Retinal pigment epithelial cell (primary cell): ENCODE data around the gene VRK2.

ENCODE experiments used
- DNase-seq: peaks from one replicate; pipeline ENCODE4 v3.0.0-alpha.2; 2010; ENCODE audit warnings: low read depth
- H3K4me3 ChIP-seq: 2 replicates; pipeline ENCODE4 v1.5.1; 2011; ENCODE audit warnings: mild to moderate bottlenecking, low read length, control low read depth, moderate library complexity
- CTCF ChIP-seq: conservative IDR thresholded peaks from 2 replicates; pipeline ENCODE4 v1.5.1; 2011; ENCODE audit warnings: low read depth, low read length, control low read depth, inconsistent platforms

VRK2 gene

GRCh38 chr2:58042486-58042970, 4.1 kb upstream of the VRK2 start:
- H3K4me3 ChIP-seq: no peak overlapping the region
- no peak for TF ChIP-seq CTCF
- peak; percentile 93 for DNase-seq

GRCh38 chr2:58044145-58044544, 2.5 kb upstream of the VRK2 start:
- no peak overlapping the region for H3K4me3 ChIP-seq
- no peak for DNase-seq
- no peak for TF ChIP-seq CTCF

DNA sequence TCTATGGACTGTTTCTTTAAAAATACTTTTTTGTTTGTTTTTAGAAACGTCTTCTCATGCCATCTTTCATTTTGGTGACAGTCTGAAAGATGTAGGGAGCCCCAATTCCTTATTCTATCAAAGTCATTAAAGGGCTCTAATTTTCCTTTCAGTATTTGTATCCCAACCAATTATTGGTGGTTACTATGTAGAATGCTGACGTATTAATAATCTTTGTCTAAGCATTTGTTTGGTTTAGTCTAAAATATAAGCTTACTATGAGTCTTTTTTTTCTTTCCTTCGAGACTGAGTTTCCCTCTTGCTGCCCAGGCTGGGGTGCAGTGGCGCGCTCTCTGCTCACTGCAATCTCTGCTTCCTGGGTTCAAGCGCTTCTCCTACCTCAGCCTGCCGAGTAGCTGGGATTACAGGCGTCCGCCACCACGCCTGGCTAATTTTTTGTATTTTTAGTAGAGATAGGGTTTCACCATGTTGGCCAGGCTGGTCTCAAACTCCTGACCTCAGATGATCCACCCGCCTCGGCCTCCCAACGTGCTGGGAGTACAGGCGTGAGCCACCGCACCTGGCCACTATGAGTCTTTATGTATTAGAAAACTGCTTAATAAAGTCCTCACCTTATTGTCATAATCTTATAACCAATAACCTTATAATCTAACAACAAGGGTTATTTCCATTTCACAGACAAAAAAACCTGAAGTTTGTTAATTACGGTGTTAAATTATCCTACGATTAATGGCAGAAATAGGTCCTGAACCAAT, 849 bp upstream of the VRK2 start:
- DNase-seq: no peak
- peak overlapping the region; percentile 68 for H3K4me3 ChIP-seq
- no peak for TF ChIP-seq CTCF

DNA sequence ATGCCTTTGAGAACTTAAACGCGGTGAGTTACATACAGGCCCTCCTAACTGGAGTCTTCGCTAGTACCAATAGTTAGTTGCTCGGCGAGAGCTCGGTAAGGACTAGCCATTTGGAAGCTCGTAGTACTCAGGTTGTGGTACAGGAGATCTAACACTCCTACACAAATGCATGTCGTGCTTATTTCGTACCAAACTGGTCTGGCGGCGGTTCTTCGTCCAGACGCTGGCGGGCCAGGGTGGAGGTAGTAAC, 346 bp upstream of the VRK2 start:
- peak overlapping the region; percentile 68 for H3K4me3 ChIP-seq
- no peak for DNase-seq
- TF ChIP-seq CTCF: no peak

- H3K4me3 ChIP-seq: peak overlapping the region; percentile 68
- no peak for TF ChIP-seq CTCF
- DNase-seq: no peak
Measured at GRCh38 chr2:58047373-58047935, 848 bp downstream of the VRK2 start.

- H3K4me3 ChIP-seq: no peak overlapping the region
- TF ChIP-seq CTCF: no peak
- no peak for DNase-seq
Measured at GRCh38 chr2:58047961-58048360, 1.4 kb downstream of the VRK2 start.

GRCh38 chr2:58051445-58051844, 4.8 kb downstream of the VRK2 start:
- no peak for TF ChIP-seq CTCF
- DNase-seq: no peak
- H3K4me3 ChIP-seq: no peak overlapping the region
